Measurements from ENCODE around the gene FRMD8. TPM values are rescaled to one million over a fixed set of nuclear protein-coding genes. Genes with fewer than 3 reads are reported as not detected.

FRMD8 gene
- total RNA-seq, 1 experiment from 2014 or later, result 68.3 TPM

GRCh38 chr11:65401073-65401802 is 14.8 kb downstream of the FRMD8 start:
- intact Hi-C loops (cut with micrococcal nuclease), result no loop called here
- no peak overlapping the region for H3K27ac ChIP-seq (ENCODE audit: low read length)
- H2AFZ ChIP-seq (ENCODE audit: low read length), result no peak overlapping the region
- H3K9ac ChIP-seq (ENCODE audit: low read length), result no peak overlapping the region
- no peak for ATAC-seq
- H3K4me3 ChIP-seq (ENCODE audit: low read length), result no peak overlapping the region
- H3K4me2 ChIP-seq (ENCODE audit: low read length), result no peak overlapping the region
- H3K9me2 ChIP-seq (replicated peaks; ENCODE audit: low read length), result no peaks in the 10 kb centered on the region
- no peaks in the 10 kb centered on the region for H4K20me1 ChIP-seq (ENCODE audit: low read length)
- H3K4me1 ChIP-seq (ENCODE audit: insufficient read depth, low read length), result no peaks in the 10 kb centered on the region
- H3K36me3 ChIP-seq (ENCODE audit: low read depth, low read length), result peaks cover 26% of the 10 kb centered on the region; the same call in 1 of the 2 replicates
- ChIA-PET POLR2A (ENCODE audit: unreplicated experiment) (no interaction called here), CTCF (interaction anchor here (0.5 kb wide), 1 partner anchor 146 kb away, joined by 9 read pairs; no protein-coding TSS in a partner anchor)
- no peak for DNase-seq
- no peaks in the 10 kb centered on the region for H3K9me3 ChIP-seq (ENCODE audit: low read length)
- no peaks in the 10 kb centered on the region for H3K79me2 ChIP-seq (ENCODE audit: low read length)
- no peaks in the 10 kb centered on the region for H3K27me3 ChIP-seq (ENCODE audit: low read length)
- TF ChIP-seq EZH2 (IDR thresholded peaks at IDR 0.05; ENCODE audit: low read length, unreplicated experiment), result no peak
- TF ChIP-seq CTCF (conservative IDR thresholded peaks at IDR 0.05; ENCODE audit: low read depth, low read length), result no peak
- no peak for TF ChIP-seq EZH2phosphoT487 (IDR thresholded peaks at IDR 0.05; ENCODE audit: borderline replicate concordance, low read length)
- no TSS peak for BruUV-seq (replicated peaks)
- no peaks in the 10 kb centered on the region for H3F3A ChIP-seq (ENCODE audit: low read length, unreplicated experiment)

- Histone ChIP-seq H3K9ac (ENCODE audit: low read length) (no peak overlapping the region), H3K27me3 (ENCODE audit: low read length) (no peaks in the 10 kb centered on the region), H3K9me2 (replicated peaks; ENCODE audit: low read length) (no peaks in the 10 kb centered on the region), H3K4me2 (ENCODE audit: low read length) (no peak overlapping the region), H2AFZ (ENCODE audit: low read length) (no peak overlapping the region), H3K79me2 (ENCODE audit: low read length) (no peaks in the 10 kb centered on the region), H3K36me3 (ENCODE audit: low read depth, low read length) (peaks cover 26% of the 10 kb centered on the region; the same call in 1 of the 2 replicates), H3K4me3 (ENCODE audit: low read length) (no peak overlapping the region), H3K27ac (ENCODE audit: low read length) (no peak overlapping the region), H3K4me1 (ENCODE audit: insufficient read depth, low read length) (no peaks in the 10 kb centered on the region), H4K20me1 (ENCODE audit: low read length) (no peaks in the 10 kb centered on the region), H3K9me3 (ENCODE audit: low read length) (no peaks in the 10 kb centered on the region), H3F3A (ENCODE audit: low read length, unreplicated experiment) (no peaks in the 10 kb centered on the region)
- CTCF ChIA-PET, result no interaction called here
- BruUV-seq (replicated peaks), result no TSS peak
- ATAC-seq, result no peak
- POLR2A ChIA-PET (ENCODE audit: unreplicated experiment), result no interaction called here
- intact Hi-C loops (cut with micrococcal nuclease), result no loop called here
- no peak for DNase-seq
- TF ChIP-seq CTCF (conservative IDR thresholded peaks at IDR 0.05; ENCODE audit: low read depth, low read length), result no peak
- TF ChIP-seq EZH2 (IDR thresholded peaks at IDR 0.05; ENCODE audit: low read length, unreplicated experiment), result no peak
- TF ChIP-seq EZH2phosphoT487 (IDR thresholded peaks at IDR 0.05; ENCODE audit: borderline replicate concordance, low read length), result no peak
Measured at GRCh38 chr11:65401803-65402248, 15.4 kb downstream of the FRMD8 start.

GRCh38 chr11:65402790-65403189 is 16.4 kb downstream of the FRMD8 start:
- Histone ChIP-seq H3K9me3 (ENCODE audit: low read length) (no peaks in the 10 kb centered on the region), H3K27ac (ENCODE audit: low read length) (no peak overlapping the region), H3K4me1 (ENCODE audit: insufficient read depth, low read length) (no peaks in the 10 kb centered on the region), H3F3A (ENCODE audit: low read length, unreplicated experiment) (no peaks in the 10 kb centered on the region), H3K9ac (ENCODE audit: low read length) (no peak overlapping the region), H3K4me2 (ENCODE audit: low read length) (no peak overlapping the region), H3K36me3 (ENCODE audit: low read depth, low read length) (peaks cover 26% of the 10 kb centered on the region; the same call in 1 of the 2 replicates), H2AFZ (ENCODE audit: low read length) (no peak overlapping the region), H3K4me3 (ENCODE audit: low read length) (no peak overlapping the region), H4K20me1 (ENCODE audit: low read length) (no peaks in the 10 kb centered on the region), H3K79me2 (ENCODE audit: low read length) (no peaks in the 10 kb centered on the region), H3K27me3 (ENCODE audit: low read length) (no peaks in the 10 kb centered on the region), H3K9me2 (replicated peaks; ENCODE audit: low read length) (no peaks in the 10 kb centered on the region)
- DNase-seq, result no peak
- intact Hi-C loops (cut with micrococcal nuclease), result no loop called here
- ChIA-PET CTCF (no interaction called here), POLR2A (ENCODE audit: unreplicated experiment) (no interaction called here)
- no peak for ATAC-seq
- TF ChIP-seq EZH2phosphoT487 (IDR thresholded peaks at IDR 0.05; ENCODE audit: borderline replicate concordance, low read length) (no peak), CTCF (conservative IDR thresholded peaks at IDR 0.05; ENCODE audit: low read depth, low read length) (no peak), EZH2 (IDR thresholded peaks at IDR 0.05; ENCODE audit: low read length, unreplicated experiment) (no peak)
- BruUV-seq (replicated peaks), result no TSS peak
